Fibroblast of skin of back (primary cell): ENCODE data around the gene TBCD.
"Not testable (repeated sequence)": the region's sequence is repeated elsewhere in the genome, so short reads cannot be mapped to it uniquely, and the experiment has no call there.

Experiments
- DNase-seq: peaks from one replicate; pipeline ENCODE4 v3.0.0-alpha.2; 2013

The TBCD gene

GRCh38 chr17:82941021-82942001 is 189.4 kb downstream of the TBCD start:
- DNase-seq, result no peak

- no peak for DNase-seq
Measured at GRCh38 chr17:82942166-82943130, 190.6 kb downstream of the TBCD start.

GRCh38 chr17:82943339-82943738 is 191.5 kb downstream of the TBCD start:
- DNase-seq, result no peak

GRCh38 chr17:82943751-82944150 is 191.9 kb downstream of the TBCD start:
- no peak for DNase-seq

GRCh38 chr17:82944990-82945389 is 193.1 kb downstream of the TBCD start:
- no peak for DNase-seq

- no peak for DNase-seq
Measured at GRCh38 chr17:82946081-82946480, 194.2 kb downstream of the TBCD start.

- no peak for DNase-seq
Measured at GRCh38 chr17:82947051-82947991, 195.5 kb downstream of the TBCD start.

- DNase-seq, result no peak
Measured at GRCh38 chr17:82948081-82948511, 196.2 kb downstream of the TBCD start.

GRCh38 chr17:82948957-82949356 is 197.1 kb downstream of the TBCD start:
- no peak for DNase-seq

GRCh38 chr17:82949361-82949760 is 197.5 kb downstream of the TBCD start:
- no peak for DNase-seq

- no peak for DNase-seq
Measured at GRCh38 chr17:82949984-82950383, 198.1 kb downstream of the TBCD start.

GRCh38 chr17:82950525-82951102 is 198.7 kb downstream of the TBCD start:
- DNase-seq, result no peak

- no peak for DNase-seq
Measured at GRCh38 chr17:82952019-82952418, 200.2 kb downstream of the TBCD start.

GRCh38 chr17:82955106-82955505 is 203.2 kb downstream of the TBCD start:
- DNase-seq, result not testable (repeated sequence)

GRCh38 chr17:82955627-82956026 is 203.8 kb downstream of the TBCD start:
- not testable (repeated sequence) for DNase-seq

GRCh38 chr17:82956146-82956725 is 204.4 kb downstream of the TBCD start:
- DNase-seq, result no peak

GRCh38 chr17:82956726-82957468 is 205.0 kb downstream of the TBCD start:
- no peak for DNase-seq

GRCh38 chr17:82957469-82957795 is 205.6 kb downstream of the TBCD start:
- DNase-seq, result no peak

- DNase-seq, result no peak
Measured at GRCh38 chr17:82957961-82958561, 206.2 kb downstream of the TBCD start.
